ENCODE measurements around the gene SEMA3D.

SEMA3D gene

DNA sequence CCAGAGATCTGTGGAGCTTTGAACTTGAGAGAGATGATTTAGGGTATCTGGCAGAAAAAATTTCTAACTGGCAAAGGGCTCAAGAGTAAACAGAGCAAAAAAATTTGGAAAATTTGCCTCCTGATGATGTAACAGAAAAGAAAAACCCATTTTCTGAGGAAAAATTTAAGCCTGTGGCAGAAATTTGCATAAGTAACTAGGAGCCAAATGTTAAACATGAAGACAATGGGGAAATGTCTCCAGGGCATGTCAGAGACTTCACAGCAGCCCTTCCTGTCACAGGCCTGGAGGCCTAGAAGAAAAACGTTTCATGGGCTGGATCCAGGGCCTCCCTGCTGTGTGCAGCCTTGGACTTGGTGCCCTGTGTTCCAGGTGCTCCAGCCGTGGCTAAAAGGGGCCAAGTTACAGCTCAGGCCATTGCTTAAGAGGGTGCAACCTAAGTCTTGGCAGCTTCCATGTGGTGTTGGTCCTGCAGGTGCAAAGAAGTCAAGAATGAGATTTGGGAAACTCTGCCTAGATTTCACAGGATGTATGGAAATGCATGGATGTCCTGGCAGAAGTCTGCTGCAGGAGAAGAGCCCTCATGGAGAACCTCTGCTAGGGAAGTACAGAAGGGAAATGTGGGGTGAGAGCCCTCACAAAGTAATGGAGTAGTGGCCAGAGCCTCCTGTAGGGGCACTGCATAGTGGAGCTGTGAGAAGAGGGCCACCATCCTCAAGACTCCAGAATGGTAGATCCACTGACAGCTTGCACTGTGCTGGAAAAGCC, 8.1 kb downstream of the SEMA3D start:
- Histone ChIP-seq H3K27ac (ENCODE audit: low read length) (no peak overlapping the region), H3K27me3 (ENCODE audit: low read depth, low read length) (no peaks in the 10 kb centered on the region), H2AFZ (ENCODE audit: low read depth, low read length) (no peak overlapping the region), H3K4me3 (ENCODE audit: low read length) (no peak overlapping the region), H3K9me3 (ENCODE audit: insufficient read depth, low read length) (peaks cover 16% of the 10 kb centered on the region; the same call in 1 of the 2 replicates), H3K36me3 (replicated peaks; ENCODE audit: low read depth, low read length) (no peaks in the 10 kb centered on the region), H3K79me2 (ENCODE audit: low read length) (no peaks in the 10 kb centered on the region), H3K4me1 (ENCODE audit: low read length) (0 out of 2 replicates have a peak, but pooled peaks cover 4% of the 10 kb centered on the region), H3K9ac (ENCODE audit: low read length) (no peak overlapping the region), H3K4me2 (ENCODE audit: low read length) (no peak overlapping the region), H4K20me1 (ENCODE audit: insufficient read depth, low read length) (no peaks in the 10 kb centered on the region)
- TF ChIP-seq, protein P1, sequence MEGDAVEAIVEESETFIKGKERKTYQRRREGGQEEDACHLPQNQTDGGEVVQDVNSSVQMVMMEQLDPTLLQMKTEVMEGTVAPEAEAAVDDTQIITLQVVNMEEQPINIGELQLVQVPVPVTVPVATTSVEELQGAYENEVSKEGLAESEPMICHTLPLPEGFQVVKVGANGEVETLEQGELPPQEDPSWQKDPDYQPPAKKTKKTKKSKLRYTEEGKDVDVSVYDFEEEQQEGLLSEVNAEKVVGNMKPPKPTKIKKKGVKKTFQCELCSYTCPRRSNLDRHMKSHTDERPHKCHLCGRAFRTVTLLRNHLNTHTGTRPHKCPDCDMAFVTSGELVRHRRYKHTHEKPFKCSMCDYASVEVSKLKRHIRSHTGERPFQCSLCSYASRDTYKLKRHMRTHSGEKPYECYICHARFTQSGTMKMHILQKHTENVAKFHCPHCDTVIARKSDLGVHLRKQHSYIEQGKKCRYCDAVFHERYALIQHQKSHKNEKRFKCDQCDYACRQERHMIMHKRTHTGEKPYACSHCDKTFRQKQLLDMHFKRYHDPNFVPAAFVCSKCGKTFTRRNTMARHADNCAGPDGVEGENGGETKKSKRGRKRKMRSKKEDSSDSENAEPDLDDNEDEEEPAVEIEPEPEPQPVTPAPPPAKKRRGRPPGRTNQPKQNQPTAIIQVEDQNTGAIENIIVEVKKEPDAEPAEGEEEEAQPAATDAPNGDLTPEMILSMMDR (IDR thresholded peaks at IDR 0.05; ENCODE audit: low read depth, low read length), result no peak

DNA sequence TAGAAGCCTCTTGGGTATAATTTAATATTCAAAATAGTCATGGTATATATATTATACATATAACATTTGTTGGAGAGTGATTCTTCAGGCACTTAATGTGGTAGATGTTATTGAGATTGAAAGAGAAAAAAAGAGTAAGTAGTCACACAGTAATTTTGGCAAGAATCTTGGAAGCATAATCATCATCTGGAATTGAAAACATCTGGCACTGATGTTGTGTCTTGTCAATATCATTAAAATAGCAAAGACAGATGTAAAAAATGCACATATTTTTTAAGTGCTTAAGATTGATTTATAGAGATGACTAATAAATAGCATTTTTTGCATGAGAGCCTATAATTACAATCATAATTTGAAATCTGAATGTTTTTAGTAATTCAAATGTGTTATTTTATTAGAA, 9.5 kb downstream of the SEMA3D start:
- Histone ChIP-seq H3K4me3 (ENCODE audit: low read length) (no peak overlapping the region), H3K79me2 (ENCODE audit: low read length) (no peaks in the 10 kb centered on the region), H3K9me3 (ENCODE audit: insufficient read depth, low read length) (peaks cover 16% of the 10 kb centered on the region; the same call in 1 of the 2 replicates), H3K4me2 (ENCODE audit: low read length) (no peak overlapping the region), H3K27ac (ENCODE audit: low read length) (no peak overlapping the region), H2AFZ (ENCODE audit: low read depth, low read length) (no peak overlapping the region), H3K9ac (ENCODE audit: low read length) (no peak overlapping the region), H3K36me3 (replicated peaks; ENCODE audit: low read depth, low read length) (no peaks in the 10 kb centered on the region), H3K4me1 (ENCODE audit: low read length) (0 out of 2 replicates have a peak, but pooled peaks cover 4% of the 10 kb centered on the region), H4K20me1 (ENCODE audit: insufficient read depth, low read length) (no peaks in the 10 kb centered on the region), H3K27me3 (ENCODE audit: low read depth, low read length) (no peaks in the 10 kb centered on the region)
- TF ChIP-seq, protein P1 (IDR thresholded peaks at IDR 0.05; ENCODE audit: low read depth, low read length), result no peak
- no peak for TF ChIP-seq EZH2phosphoT487 (IDR thresholded peaks at IDR 0.05; ENCODE audit: low read depth)

DNA sequence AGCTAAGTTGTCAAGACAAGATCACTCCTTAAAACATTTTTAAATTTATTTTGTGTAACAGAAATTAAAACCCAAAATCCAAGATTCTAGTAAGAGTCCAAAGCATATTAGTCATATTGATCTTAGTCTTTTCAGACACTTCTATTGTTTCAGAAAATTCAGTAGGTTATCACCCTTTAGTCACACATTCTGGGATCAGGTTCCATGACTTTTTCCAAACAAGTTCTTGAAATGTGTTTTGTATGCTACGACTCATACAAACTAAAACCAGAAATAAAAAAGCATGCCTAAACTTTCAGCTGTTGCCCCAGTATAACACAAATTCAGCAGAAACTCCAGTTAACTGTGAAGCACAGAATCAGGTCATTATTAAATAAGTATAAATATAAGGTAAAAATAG, 10.7 kb downstream of the SEMA3D start:
- H2AFZ ChIP-seq (ENCODE audit: low read depth, low read length), result no peak overlapping the region
- H3K4me3 ChIP-seq (ENCODE audit: low read length), result no peak overlapping the region
- no peak overlapping the region for H3K9ac ChIP-seq (ENCODE audit: low read length)
- H3K4me2 ChIP-seq (ENCODE audit: low read length), result no peak overlapping the region
- TF ChIP-seq, protein P1 (IDR thresholded peaks at IDR 0.05; ENCODE audit: low read depth, low read length), result no peak
- H3K27ac ChIP-seq (ENCODE audit: low read length), result no peak overlapping the region
- H3K79me2 ChIP-seq (ENCODE audit: low read length), result no peaks in the 10 kb centered on the region
- H3K9me3 ChIP-seq (ENCODE audit: insufficient read depth, low read length), result peaks cover 16% of the 10 kb centered on the region; the same call in 1 of the 2 replicates
- no peaks in the 10 kb centered on the region for H3K27me3 ChIP-seq (ENCODE audit: low read depth, low read length)
- no peaks in the 10 kb centered on the region for H3K36me3 ChIP-seq (replicated peaks; ENCODE audit: low read depth, low read length)
- H3K4me1 ChIP-seq (ENCODE audit: low read length), result 0 out of 2 replicates have a peak, but pooled peaks cover 4% of the 10 kb centered on the region
- H4K20me1 ChIP-seq (ENCODE audit: insufficient read depth, low read length), result no peaks in the 10 kb centered on the region

DNA sequence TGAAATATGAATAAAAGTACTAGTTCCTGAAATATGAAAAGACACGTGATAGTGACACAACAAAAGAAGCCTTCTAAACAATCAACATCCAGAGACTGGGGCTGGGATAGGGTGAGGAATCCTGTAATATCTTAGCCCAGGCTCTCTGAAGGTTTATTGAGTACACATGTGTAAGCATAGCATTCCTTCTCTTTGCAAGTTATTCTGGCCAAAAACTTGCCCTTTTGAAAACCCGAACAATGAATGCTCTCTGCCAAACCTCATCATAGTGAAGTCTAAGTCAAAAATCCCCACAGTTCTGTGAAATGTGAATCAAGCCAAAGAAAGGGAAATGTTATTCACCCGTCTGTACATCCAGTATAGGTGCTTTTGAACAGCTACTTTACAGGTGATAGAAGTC, 11.6 kb downstream of the SEMA3D start:
- Histone ChIP-seq H3K9ac (ENCODE audit: low read length) (no peak overlapping the region), H3K27ac (ENCODE audit: low read length) (no peak overlapping the region), H3K4me2 (ENCODE audit: low read length) (no peak overlapping the region), H3K9me3 (ENCODE audit: insufficient read depth, low read length) (peaks cover 12% of the 10 kb centered on the region; the same call in 1 of the 2 replicates), H2AFZ (ENCODE audit: low read depth, low read length) (no peak overlapping the region), H3K4me3 (ENCODE audit: low read length) (no peak overlapping the region), H3K79me2 (ENCODE audit: low read length) (no peaks in the 10 kb centered on the region), H4K20me1 (ENCODE audit: insufficient read depth, low read length) (no peaks in the 10 kb centered on the region), H3K4me1 (ENCODE audit: low read length) (0 out of 2 replicates have a peak, but pooled peaks cover 4% of the 10 kb centered on the region), H3K36me3 (replicated peaks; ENCODE audit: low read depth, low read length) (no peaks in the 10 kb centered on the region), H3K27me3 (ENCODE audit: low read depth, low read length) (no peaks in the 10 kb centered on the region)
- TF ChIP-seq EZH2phosphoT487 (IDR thresholded peaks at IDR 0.05; ENCODE audit: low read depth), result no peak
- TF ChIP-seq, protein P1 (IDR thresholded peaks at IDR 0.05; ENCODE audit: low read depth, low read length), result no peak
